Glutamatergic neuron (in vitro differentiated cells): ENCODE data around the gene FUT3. TPM values are rescaled to one million over a fixed set of nuclear protein-coding genes. Genes with fewer than 3 reads are reported as not detected.

Experiments used
- DNase-seq: peaks from one replicate; pipeline ENCODE4 v3.0.0; 2022
- H3K27ac Mint-ChIP-seq: one replicate; pipeline ENCODE4 v1.8.0; 2020; ENCODE audit warnings: mild to moderate bottlenecking, mixed read lengths, inconsistent platforms; ENCODE audit not compliant: unreplicated experiment
- H3K27me3 Mint-ChIP-seq: one replicate; pipeline ENCODE4 v1.8.0; 2020; ENCODE audit warnings: mild to moderate bottlenecking, moderate library complexity, mixed read lengths, inconsistent platforms; ENCODE audit not compliant: unreplicated experiment
- H3K36me3 Mint-ChIP-seq: one replicate; pipeline ENCODE4 v1.8.0; 2020; ENCODE audit warnings: mild to moderate bottlenecking, mixed read lengths, inconsistent platforms; ENCODE audit not compliant: unreplicated experiment
- H3K4me1 Mint-ChIP-seq: one replicate; pipeline ENCODE4 v1.8.0; 2020; ENCODE audit warnings: mild to moderate bottlenecking, low read depth, mixed read lengths, inconsistent platforms; ENCODE audit not compliant: unreplicated experiment
- H3K4me3 Mint-ChIP-seq: one replicate; pipeline ENCODE4 v1.8.0; 2020; ENCODE audit warnings: mild to moderate bottlenecking, mixed read lengths, inconsistent platforms; ENCODE audit not compliant: unreplicated experiment
- H3K9me3 Mint-ChIP-seq: one replicate; pipeline ENCODE4 v1.8.0; 2020; ENCODE audit warnings: mild to moderate bottlenecking, moderate library complexity, mixed read lengths, inconsistent platforms; ENCODE audit not compliant: unreplicated experiment
- total RNA-seq: library from RNA; stranded (reverse); fragmentation: NEBNext Ultra II Directional; extraction: Animal tissue kit (Norgen Biotek cat#: 25700); gene quantifications from one replicate; pipeline ENCODE4 v1.2.1, GENCODE V29; 2021; ENCODE audit not compliant: unreplicated experiment
- TF ChIP-seq, protein P1 (sequence below): fragments of 200-600 bp; sonication (generic); IDR thresholded peaks from one replicate; pipeline ENCODE4 v1.5.0; 2021; ENCODE audit not compliant: partially characterized antibody, unreplicated experiment

Gene FUT3
- total RNA-seq, 1 donor from 2014 or later, result not detected

DNA sequence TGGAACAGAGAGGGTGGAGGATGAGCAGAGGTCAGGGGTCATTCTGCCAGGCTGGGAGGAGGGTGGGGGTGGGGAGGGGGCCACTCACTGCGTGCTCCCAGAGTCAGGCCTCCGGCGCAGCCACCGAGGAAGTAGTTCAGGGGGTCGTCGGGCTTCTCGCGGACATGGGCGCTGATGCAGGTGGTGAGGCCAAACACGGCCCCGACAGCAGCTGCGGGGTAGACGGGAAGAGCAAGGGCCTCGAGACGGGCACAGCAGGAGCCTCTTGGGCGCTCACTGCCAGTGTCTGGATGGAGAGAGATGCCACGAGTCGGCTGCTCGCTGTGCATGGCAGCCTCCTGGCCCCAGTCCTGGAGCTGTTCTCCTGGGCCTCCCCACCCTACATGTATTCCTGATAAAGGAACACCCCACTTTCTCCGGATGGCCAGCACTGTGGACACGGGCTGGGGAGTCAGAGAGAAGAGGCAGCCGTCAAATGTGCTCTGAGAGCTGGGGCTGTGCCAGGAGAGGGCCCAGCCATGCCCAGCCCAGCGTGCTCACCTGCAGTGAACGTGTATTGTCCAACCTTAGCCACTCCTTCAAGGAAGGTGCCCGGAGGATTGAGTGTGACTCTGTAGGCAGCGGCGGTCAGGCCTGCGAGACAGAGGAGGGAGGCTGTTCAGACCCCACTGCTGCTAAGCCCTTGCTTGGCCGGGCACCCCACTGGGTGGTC lies 45.3 kb upstream of the FUT3 start:
- no peak for DNase-seq
- peaks cover 6% of the 10 kb centered on the region for H3K27me3 Mint-ChIP-seq
- peaks cover 7% of the 10 kb centered on the region for H3K4me1 Mint-ChIP-seq
- no peak overlapping the region for H3K27ac Mint-ChIP-seq
- no peaks in the 10 kb centered on the region for H3K36me3 Mint-ChIP-seq
- no peak overlapping the region for H3K4me3 Mint-ChIP-seq
- no peaks in the 10 kb centered on the region for H3K9me3 Mint-ChIP-seq
- TF ChIP-seq, protein P1, sequence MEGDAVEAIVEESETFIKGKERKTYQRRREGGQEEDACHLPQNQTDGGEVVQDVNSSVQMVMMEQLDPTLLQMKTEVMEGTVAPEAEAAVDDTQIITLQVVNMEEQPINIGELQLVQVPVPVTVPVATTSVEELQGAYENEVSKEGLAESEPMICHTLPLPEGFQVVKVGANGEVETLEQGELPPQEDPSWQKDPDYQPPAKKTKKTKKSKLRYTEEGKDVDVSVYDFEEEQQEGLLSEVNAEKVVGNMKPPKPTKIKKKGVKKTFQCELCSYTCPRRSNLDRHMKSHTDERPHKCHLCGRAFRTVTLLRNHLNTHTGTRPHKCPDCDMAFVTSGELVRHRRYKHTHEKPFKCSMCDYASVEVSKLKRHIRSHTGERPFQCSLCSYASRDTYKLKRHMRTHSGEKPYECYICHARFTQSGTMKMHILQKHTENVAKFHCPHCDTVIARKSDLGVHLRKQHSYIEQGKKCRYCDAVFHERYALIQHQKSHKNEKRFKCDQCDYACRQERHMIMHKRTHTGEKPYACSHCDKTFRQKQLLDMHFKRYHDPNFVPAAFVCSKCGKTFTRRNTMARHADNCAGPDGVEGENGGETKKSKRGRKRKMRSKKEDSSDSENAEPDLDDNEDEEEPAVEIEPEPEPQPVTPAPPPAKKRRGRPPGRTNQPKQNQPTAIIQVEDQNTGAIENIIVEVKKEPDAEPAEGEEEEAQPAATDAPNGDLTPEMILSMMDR, result no peak

DNA sequence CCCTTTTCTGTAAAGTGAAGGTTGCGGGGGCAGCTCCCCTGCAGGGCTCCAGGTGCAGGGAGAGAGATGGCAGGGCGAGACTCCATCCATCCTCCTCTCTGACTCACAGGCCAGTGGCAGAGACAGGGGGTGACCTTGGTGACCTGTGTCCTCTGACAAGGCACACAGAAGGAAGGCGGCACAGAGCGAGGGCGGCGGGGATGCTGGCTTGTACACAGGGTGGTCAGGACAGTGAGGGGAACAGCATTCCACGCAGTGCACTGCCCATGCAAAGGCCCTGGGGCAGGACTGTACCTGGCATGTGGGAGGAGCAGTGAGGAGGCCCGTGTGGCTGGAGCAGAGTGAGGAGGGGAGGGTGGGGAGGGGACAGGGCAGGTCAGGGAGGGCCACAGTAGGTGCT lies 44.6 kb upstream of the FUT3 start:
- TF ChIP-seq, protein P1, result no peak
- Mint-ChIP-seq H3K9me3 (no peaks in the 10 kb centered on the region), H3K27me3 (peaks cover 3% of the 10 kb centered on the region), H3K4me1 (peaks cover 3% of the 10 kb centered on the region), H3K36me3 (no peaks in the 10 kb centered on the region), H3K27ac (no peak overlapping the region), H3K4me3 (no peak overlapping the region)
- DNase-seq, result no peak

DNA sequence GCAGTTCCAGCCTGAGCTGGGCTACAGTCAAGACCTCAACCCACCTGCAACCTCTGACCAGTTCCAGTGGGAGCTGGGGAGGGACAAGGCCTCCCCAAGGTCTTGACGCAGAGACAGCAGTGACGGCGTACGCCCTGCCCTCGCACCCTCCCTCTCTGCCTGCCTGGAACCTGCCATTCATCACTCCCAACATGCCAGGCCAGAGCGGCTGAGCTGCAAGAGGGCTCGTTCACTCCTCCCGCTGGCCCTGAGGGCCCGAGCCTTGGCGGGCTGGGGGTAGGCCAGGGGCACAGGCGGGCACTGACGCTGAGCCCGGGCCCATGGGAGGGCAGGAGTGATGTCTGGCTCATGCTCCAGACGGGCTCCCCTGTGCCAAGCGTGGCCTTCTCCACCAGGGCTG lies 44.2 kb upstream of the FUT3 start:
- DNase-seq, result no peak
- Mint-ChIP-seq H3K27me3 (peaks cover 3% of the 10 kb centered on the region), H3K36me3 (no peaks in the 10 kb centered on the region), H3K4me1 (peaks cover 2% of the 10 kb centered on the region), H3K9me3 (no peaks in the 10 kb centered on the region), H3K4me3 (no peak overlapping the region), H3K27ac (no peak overlapping the region)
- TF ChIP-seq, protein P1, result no peak

DNA sequence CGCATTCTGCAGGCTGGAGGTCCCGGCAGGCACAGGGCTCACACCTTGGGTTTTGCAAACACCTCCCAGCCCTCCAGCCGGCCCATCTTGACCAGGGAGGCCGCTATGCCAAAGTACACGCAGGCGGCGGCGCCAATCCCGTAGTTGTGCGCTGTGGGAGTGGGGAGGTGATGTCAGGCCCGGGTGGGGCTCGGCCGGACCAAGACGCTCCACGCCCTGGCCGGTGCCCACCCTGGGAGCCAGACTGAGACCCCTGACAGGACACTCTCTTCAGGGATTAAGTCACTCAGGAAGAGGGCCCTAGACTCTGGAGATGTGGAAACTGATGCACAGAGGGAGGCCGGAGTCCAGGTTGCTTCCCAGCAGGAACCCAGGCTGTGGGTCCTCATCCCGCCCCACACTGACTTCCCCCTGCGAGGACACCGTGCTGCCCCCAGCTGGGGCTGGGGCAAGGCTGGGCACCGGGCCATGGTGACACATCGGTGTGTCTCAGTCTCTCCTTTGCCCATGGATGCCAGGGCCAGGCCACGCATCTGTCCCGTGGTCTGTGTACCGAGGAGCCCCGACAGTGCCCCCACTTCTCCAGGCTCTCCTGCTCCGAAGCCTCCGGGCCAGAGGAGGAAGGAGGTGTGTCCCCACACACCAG lies 43.6 kb upstream of the FUT3 start:
- no peak overlapping the region for H3K4me3 Mint-ChIP-seq
- H3K9me3 Mint-ChIP-seq, result no peaks in the 10 kb centered on the region
- DNase-seq, result no peak
- peaks cover 2% of the 10 kb centered on the region for H3K4me1 Mint-ChIP-seq
- no peaks in the 10 kb centered on the region for H3K36me3 Mint-ChIP-seq
- H3K27ac Mint-ChIP-seq, result no peak overlapping the region
- TF ChIP-seq, protein P1, result no peak
- peaks cover 3% of the 10 kb centered on the region for H3K27me3 Mint-ChIP-seq
